HCT116 (cell line): Measurements from ENCODE around the gene FADS1. TPM values are rescaled to one million over a fixed set of nuclear protein-coding genes. Genes with fewer than 3 reads are reported as not detected.

ENCODE experiments used
- ATAC-seq: fragments of 200-7000 bp; cut with Tn5 transposase; 2 replicates; pipeline ENCODE4 v1.9.1; 2020; ENCODE audit warnings: mild to moderate bottlenecking, moderate library complexity
- BruUV-seq: library from RNA; stranded (reverse); fragments of 400-500 nt; replicated peaks from 2 replicates; lab custom pipeline; 2021; lab: Mats Ljungman, UMichigan
- CTCF ChIA-PET: fragments of 300-600 bp; sonication (Branson Sonifier 250); formaldehyde crosslinking; loops from one replicate; lab custom pipeline; 2021; ENCODE audit warnings: antibody characterized with exemption; lab: Charles Lee
- POLR2A ChIA-PET: fragments of 300-600, 350-600 bp; sonication (Branson Sonifier 250); formaldehyde crosslinking; loops from one replicate; lab custom pipeline; 2021; ENCODE audit warnings: antibody characterized with exemption; lab: Charles Lee
- RAD21 ChIA-PET, 2 experiments: fragments of 300-600 bp; sonication (Branson Sonifier 250); formaldehyde crosslinking; loops; one replicate each; lab custom pipeline; 2023; ENCODE audit warnings: low total read pairs in 2 of 2; ENCODE audit not compliant: uncharacterized antibody in 2 of 2, unreplicated experiment in 2 of 2, low non-redundant PET in 1 of 2; lab: Charles Lee
- DNase-seq: peaks from one replicate; pipeline ENCODE4 v3.0.0-alpha.2; 2010; ENCODE audit warnings: low read depth, low spot score
- H2AFZ ChIP-seq: fragments of 200-600 bp; shearing (Covaris generic), sonication (generic); 2 replicates; pipeline ENCODE4 v1.6.1; 2017; ENCODE audit warnings: low read depth, mixed run types, mixed read lengths, antibody characterized with exemption, low read length; ENCODE audit not compliant: poor library complexity, severe bottlenecking
- H3K27ac ChIP-seq: 2 replicates; pipeline ENCODE4 v1.5.1; 2012; ENCODE audit warnings: low read depth, low read length
- H3K27me3 ChIP-seq: fragments of 200-600 bp; sonication (generic); 2 replicates; pipeline ENCODE4 v1.6.1; 2016; ENCODE audit warnings: mixed run types, low read length, mixed read lengths; ENCODE audit not compliant: insufficient read depth
- H3K36me3 ChIP-seq, 2 experiments: fragments of 200-500 bp in 1 of 2; fragments of 200-600 bp in 1 of 2; sonication (Bioruptor generic) in 1 of 2; sonication (generic) in 1 of 2; 2 replicates each; pipeline versions ENCODE4 v1.5.1 to v1.6.1; 2014 to 2016; ENCODE audit warnings: low read length in 2 of 2, inconsistent platforms in 1 of 2, mixed read lengths in 1 of 2, mixed run types in 1 of 2; ENCODE audit not compliant: insufficient read depth in 2 of 2, control insufficient read depth in 1 of 2
- H3K4me1 ChIP-seq, 2 experiments: fragments of 200-600 bp in 1 of 2; sonication (generic) in 1 of 2; 2 replicates each; pipeline versions ENCODE4 v1.5.1 to v1.6.1; 2012 to 2017; ENCODE audit warnings: low read length in 2 of 2, inconsistent platforms in 1 of 2, mild to moderate bottlenecking in 1 of 2, mixed read lengths in 1 of 2, mixed run types in 1 of 2, moderate library complexity in 1 of 2; ENCODE audit not compliant: insufficient read depth in 2 of 2, control insufficient read depth in 1 of 2
- H3K4me2 ChIP-seq: fragments of 200-600 bp; sonication (generic); 2 replicates; pipeline ENCODE4 v1.6.1; 2017; ENCODE audit warnings: mixed run types, low read length, mixed read lengths
- H3K4me3 ChIP-seq, 2 experiments: fragments of 200-600 bp in 1 of 2; sonication (generic) in 1 of 2; replicated peaks in 1 of 2; 2 replicates each; pipeline ENCODE4 v1.5.1; 2011 to 2016; ENCODE audit warnings: low read length in 2 of 2, control low read depth in 1 of 2, low read depth in 1 of 2, mild to moderate bottlenecking in 1 of 2, mixed read lengths in 1 of 2, mixed run types in 1 of 2
- H3K79me2 ChIP-seq: fragments of 200-600 bp; sonication (generic); 2 replicates; pipeline ENCODE4 v1.6.1; 2017; ENCODE audit warnings: mild to moderate bottlenecking, mixed run types, low read length, moderate library complexity, mixed read lengths; ENCODE audit not compliant: insufficient read depth
- H3K9ac ChIP-seq: fragments of 200-600 bp; sonication (generic); 2 replicates; pipeline ENCODE4 v1.6.1; 2016; ENCODE audit warnings: low read length, mixed read lengths
- H3K9me2 ChIP-seq: fragments of 200-600 bp; sonication (generic), shearing (Covaris generic); 2 replicates; pipeline ENCODE4 v1.6.1; 2017; ENCODE audit warnings: mixed run types, mild to moderate bottlenecking, moderate library complexity; ENCODE audit not compliant: insufficient read depth
- H3K9me3 ChIP-seq, 2 experiments: fragments of 200-500 bp in 1 of 2; fragments of 200-600 bp in 1 of 2; sonication (Bioruptor generic) in 1 of 2; sonication (generic) in 1 of 2; 2 replicates each; pipeline ENCODE4 v1.6.1; 2014 to 2017; ENCODE audit warnings: low read length in 2 of 2, mixed read lengths in 2 of 2, inconsistent platforms in 1 of 2, low read depth in 1 of 2, mild to moderate bottlenecking in 1 of 2, mixed run types in 1 of 2, moderate library complexity in 1 of 2; ENCODE audit not compliant: control insufficient read depth in 1 of 2, insufficient read depth in 1 of 2
- H4K20me1 ChIP-seq: fragments of 200-600 bp; sonication (generic), shearing (Covaris generic); 2 replicates; pipeline ENCODE4 v1.6.1; 2017; ENCODE audit warnings: mixed run types, mild to moderate bottlenecking, moderate library complexity; ENCODE audit not compliant: insufficient read depth
- EGR1 ChIP-seq: IDR thresholded peaks from 2 replicates; pipeline ENCODE4 v1.6.1; 2012; ENCODE audit warnings: low read depth
- EZH2 ChIP-seq: fragments of 200-600 bp; sonication (generic); IDR thresholded peaks from 2 replicates; pipeline ENCODE4 v1.6.1; 2017; ENCODE audit warnings: antibody characterized with exemption, mixed run types
- EZH2phosphoT487 ChIP-seq: fragments of 200-600 bp; IDR thresholded peaks from 2 replicates; pipeline ENCODE4 v1.6.1; 2018; ENCODE audit warnings: antibody characterized with exemption, borderline replicate concordance
- POLR2A ChIP-seq: IDR thresholded peaks from 2 replicates; pipeline ENCODE4 v1.7.0; 2011; ENCODE audit warnings: borderline replicate concordance; ENCODE audit not compliant: insufficient read depth, insufficient read length; ENCODE audit errors: extremely low read depth
- SIN3A ChIP-seq: IDR thresholded peaks from 2 replicates; pipeline ENCODE4 v1.6.1; 2012; ENCODE audit warnings: low read depth
- SP1 ChIP-seq: IDR thresholded peaks from 2 replicates; pipeline ENCODE4 v1.6.1; 2012; ENCODE audit warnings: low read depth
- intact Hi-C: fragments of 100-400 bp; cut with micrococcal nuclease; formaldehyde crosslinking; loops from 2 replicates; pipeline ENCODE4 v1.10.0; 2022
- total RNA-seq: library from RNA; stranded (reverse); gene quantifications from one replicate; pipeline ENCODE4 v1.2.1, GENCODE V29; 2021; ENCODE audit not compliant: unreplicated experiment
- TF ChIP-seq, protein P1 (sequence below), 3 experiments: fragments of 200-600 bp in 1 of 3; sonication (generic) in 1 of 3; IDR thresholded peaks in 2 of 3; conservative IDR thresholded peaks in 1 of 3; 2 replicates each; pipeline ENCODE4 v1.5.1; 2012 to 2017; ENCODE audit warnings: low read depth in 2 of 3, low read length in 2 of 3, antibody characterized with exemption in 1 of 3, borderline replicate concordance in 1 of 3, control low read depth in 1 of 3, mild to moderate bottlenecking in 1 of 3, mixed read lengths in 1 of 3, mixed run types in 1 of 3, moderate library complexity in 1 of 3; ENCODE audit not compliant: insufficient read depth in 1 of 3
- TF ChIP-seq, protein P2 (sequence below): IDR thresholded peaks from 2 replicates; pipeline ENCODE4 v1.6.1; 2011; ENCODE audit warnings: mild to moderate bottlenecking, low read length, moderate library complexity; ENCODE audit not compliant: insufficient replicate concordance; ENCODE audit errors: extremely low read depth

FADS1 gene
- total RNA-seq, 1 experiment from 2014 or later, result 56.6 TPM

DNA sequence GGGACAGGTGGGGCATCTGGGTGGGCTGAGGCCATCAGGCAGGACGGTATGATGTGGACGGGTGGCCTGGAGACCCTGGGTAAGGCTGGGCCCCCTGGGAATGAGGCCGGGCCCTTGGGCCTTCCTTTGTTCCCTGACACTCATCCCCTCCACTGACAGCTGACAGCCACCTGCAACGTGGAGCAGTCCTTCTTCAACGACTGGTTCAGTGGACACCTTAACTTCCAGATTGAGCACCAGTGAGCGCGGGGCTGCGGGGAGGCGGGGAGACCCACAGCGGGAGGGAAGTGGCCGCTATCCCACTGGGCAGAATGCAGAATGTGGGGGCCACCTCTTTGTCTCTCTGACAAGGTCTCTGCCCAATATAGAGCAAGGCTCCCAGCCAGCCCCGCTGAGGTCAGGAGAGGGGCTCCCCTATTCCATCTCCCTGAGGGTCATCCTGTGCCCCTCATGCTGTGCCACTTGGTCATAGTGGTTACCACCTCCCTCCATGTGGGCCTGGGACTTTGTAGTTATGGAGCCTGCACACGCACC lies 46.8 kb upstream of the FADS1 start:
- H3K27me3 ChIP-seq, result no peaks in the 10 kb centered on the region
- H3K27ac ChIP-seq, result no peak overlapping the region
- CTCF ChIA-PET, result interaction anchor here (0.7 kb wide), 1 partner anchor 1818 kb away, joined by 3 read pairs; the partner anchor contains the start of gene RTN3
- RAD21 ChIA-PET, result no interaction called here
- H2AFZ ChIP-seq, result no peak overlapping the region
- intact Hi-C loops, result no loop called here
- H3K4me1 ChIP-seq, result peaks cover 11 to 17% of the 10 kb centered on the region in 2 experiments
- no peaks in the 10 kb centered on the region for H3K79me2 ChIP-seq
- H3K4me3 ChIP-seq, result no peak overlapping the region
- H3K9ac ChIP-seq, result no peak overlapping the region
- ATAC-seq, result no peak
- POLR2A ChIA-PET, result interaction anchor here (1.2 kb wide), 1 partner anchor 48 kb away, joined by 3 read pairs; no protein-coding TSS in a partner anchor
- TF ChIP-seq POLR2A, result no peak
- TF ChIP-seq, protein P1, sequence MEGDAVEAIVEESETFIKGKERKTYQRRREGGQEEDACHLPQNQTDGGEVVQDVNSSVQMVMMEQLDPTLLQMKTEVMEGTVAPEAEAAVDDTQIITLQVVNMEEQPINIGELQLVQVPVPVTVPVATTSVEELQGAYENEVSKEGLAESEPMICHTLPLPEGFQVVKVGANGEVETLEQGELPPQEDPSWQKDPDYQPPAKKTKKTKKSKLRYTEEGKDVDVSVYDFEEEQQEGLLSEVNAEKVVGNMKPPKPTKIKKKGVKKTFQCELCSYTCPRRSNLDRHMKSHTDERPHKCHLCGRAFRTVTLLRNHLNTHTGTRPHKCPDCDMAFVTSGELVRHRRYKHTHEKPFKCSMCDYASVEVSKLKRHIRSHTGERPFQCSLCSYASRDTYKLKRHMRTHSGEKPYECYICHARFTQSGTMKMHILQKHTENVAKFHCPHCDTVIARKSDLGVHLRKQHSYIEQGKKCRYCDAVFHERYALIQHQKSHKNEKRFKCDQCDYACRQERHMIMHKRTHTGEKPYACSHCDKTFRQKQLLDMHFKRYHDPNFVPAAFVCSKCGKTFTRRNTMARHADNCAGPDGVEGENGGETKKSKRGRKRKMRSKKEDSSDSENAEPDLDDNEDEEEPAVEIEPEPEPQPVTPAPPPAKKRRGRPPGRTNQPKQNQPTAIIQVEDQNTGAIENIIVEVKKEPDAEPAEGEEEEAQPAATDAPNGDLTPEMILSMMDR (IDR thresholded peaks at IDR 0.05 in 2 of 3, conservative IDR thresholded peaks at IDR 0.05 in 1 of 3; ENCODE audit: borderline replicate concordance in 1 of 3, insufficient read depth in 1 of 3, low read depth in 2 of 3, low read length in 2 of 3), result no peak
- TF ChIP-seq EGR1, result no peak
- TF ChIP-seq, protein P2, sequence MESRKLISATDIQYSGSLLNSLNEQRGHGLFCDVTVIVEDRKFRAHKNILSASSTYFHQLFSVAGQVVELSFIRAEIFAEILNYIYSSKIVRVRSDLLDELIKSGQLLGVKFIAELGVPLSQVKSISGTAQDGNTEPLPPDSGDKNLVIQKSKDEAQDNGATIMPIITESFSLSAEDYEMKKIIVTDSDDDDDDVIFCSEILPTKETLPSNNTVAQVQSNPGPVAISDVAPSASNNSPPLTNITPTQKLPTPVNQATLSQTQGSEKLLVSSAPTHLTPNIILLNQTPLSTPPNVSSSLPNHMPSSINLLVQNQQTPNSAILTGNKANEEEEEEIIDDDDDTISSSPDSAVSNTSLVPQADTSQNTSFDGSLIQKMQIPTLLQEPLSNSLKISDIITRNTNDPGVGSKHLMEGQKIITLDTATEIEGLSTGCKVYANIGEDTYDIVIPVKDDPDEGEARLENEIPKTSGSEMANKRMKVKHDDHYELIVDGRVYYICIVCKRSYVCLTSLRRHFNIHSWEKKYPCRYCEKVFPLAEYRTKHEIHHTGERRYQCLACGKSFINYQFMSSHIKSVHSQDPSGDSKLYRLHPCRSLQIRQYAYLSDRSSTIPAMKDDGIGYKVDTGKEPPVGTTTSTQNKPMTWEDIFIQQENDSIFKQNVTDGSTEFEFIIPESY, result no peak
- no peak for TF ChIP-seq EZH2
- no peak for TF ChIP-seq SIN3A
- no peak for TF ChIP-seq EZH2phosphoT487
- TF ChIP-seq SP1, result no peak
- H3K9me3 ChIP-seq, result no peaks in the 10 kb centered on the region
- no TSS peak for BruUV-seq
- no peaks in the 10 kb centered on the region for H3K9me2 ChIP-seq
- H4K20me1 ChIP-seq, result no peaks in the 10 kb centered on the region
- no peak for DNase-seq
- no peaks in the 10 kb centered on the region for H3K36me3 ChIP-seq
- no peak overlapping the region for H3K4me2 ChIP-seq
